HEK293T (cell line): ENCODE data around the gene POU2AF3.
"Not testable (repeated sequence)": the region's sequence is repeated elsewhere in the genome, so short reads cannot be mapped to it uniquely, and the experiment has no call there.

ENCODE experiments used
- CTCF ChIA-PET: fragments of 350-600 bp; formaldehyde crosslinking; extraction: SDS; loops from one replicate; lab custom pipeline; 2021; ENCODE audit warnings: antibody characterized with exemption, inconsistent platforms; lab: Yijun Ruan, JAX
- POLR2A ChIA-PET: fragments of 350-600 bp; formaldehyde crosslinking; extraction: SDS; loops from one replicate; lab custom pipeline; 2020; ENCODE audit warnings: antibody characterized with exemption, inconsistent platforms; lab: Yijun Ruan, JAX
- DNase-seq: peaks from one replicate; pipeline ENCODE4 v3.0.0; 2012; ENCODE audit warnings: mixed read lengths; ENCODE audit errors: extremely low spot score
- ARNT ChIP-seq: fragments of 450-650 bp; IDR thresholded peaks from 2 replicates; pipeline ENCODE4 v1.6.1; 2017; ENCODE audit warnings: mild to moderate bottlenecking
- BHLHE40 ChIP-seq: fragments of 450-650 bp; IDR thresholded peaks from 2 replicates; pipeline ENCODE4 v1.6.1; 2016; ENCODE audit warnings: mild to moderate bottlenecking, moderate library complexity, borderline replicate concordance
- CTBP1 ChIP-seq: fragments of 450-650 bp; IDR thresholded peaks from 2 replicates; pipeline ENCODE4 v1.6.1; 2016; ENCODE audit warnings: borderline replicate concordance
- ELF4 ChIP-seq: fragments of 450-650 bp; IDR thresholded peaks from 2 replicates; pipeline ENCODE4 v1.6.1; 2017; ENCODE audit warnings: antibody characterized with exemption
- FOXA1 ChIP-seq: fragments of 450-650 bp; IDR thresholded peaks from 2 replicates; pipeline ENCODE4 v1.6.1; 2016; ENCODE audit warnings: mild to moderate bottlenecking
- FOXK2 ChIP-seq: fragments of 450-650 bp; IDR thresholded peaks from 2 replicates; pipeline ENCODE4 v1.6.1; 2016; ENCODE audit warnings: mild to moderate bottlenecking
- FOXM1 ChIP-seq: fragments of 450-650 bp; IDR thresholded peaks from 2 replicates; pipeline ENCODE4 v1.6.1; 2017; ENCODE audit warnings: mild to moderate bottlenecking, borderline replicate concordance
- HDGF ChIP-seq: fragments of 450-650 bp; IDR thresholded peaks from 2 replicates; pipeline ENCODE4 v1.6.1; 2017; ENCODE audit warnings: antibody characterized with exemption, borderline replicate concordance
- L3MBTL2 ChIP-seq: fragments of 450-650 bp; conservative IDR thresholded peaks from 2 replicates; pipeline ENCODE4 v1.6.1; 2016; ENCODE audit warnings: mild to moderate bottlenecking
- LEF1 ChIP-seq: fragments of 450-650 bp; IDR thresholded peaks from 2 replicates; pipeline ENCODE4 v1.6.1; 2017; ENCODE audit warnings: mild to moderate bottlenecking, borderline replicate concordance
- NFRKB ChIP-seq: fragments of 450-650 bp; IDR thresholded peaks from 2 replicates; pipeline ENCODE4 v1.6.1; 2016; ENCODE audit warnings: mild to moderate bottlenecking, moderate library complexity
- SP1 ChIP-seq: fragments of 450-650 bp; IDR thresholded peaks from 2 replicates; pipeline ENCODE4 v1.6.1; 2017
- SUZ12 ChIP-seq: fragments of 450-650 bp; IDR thresholded peaks from 2 replicates; pipeline ENCODE4 v1.6.1; 2016; ENCODE audit warnings: mild to moderate bottlenecking
- TARDBP ChIP-seq: fragments of 450-650 bp; IDR thresholded peaks from 2 replicates; pipeline ENCODE4 v1.6.1; 2016
- ZNF384 ChIP-seq: fragments of 450-650 bp; IDR thresholded peaks from 2 replicates; pipeline ENCODE4 v1.6.1; 2016
- TF ChIP-seq, protein P1 (sequence below): fragments of 450-650 bp; IDR thresholded peaks from 2 replicates; pipeline ENCODE4 v1.6.1; 2016

The POU2AF3 gene

DNA sequence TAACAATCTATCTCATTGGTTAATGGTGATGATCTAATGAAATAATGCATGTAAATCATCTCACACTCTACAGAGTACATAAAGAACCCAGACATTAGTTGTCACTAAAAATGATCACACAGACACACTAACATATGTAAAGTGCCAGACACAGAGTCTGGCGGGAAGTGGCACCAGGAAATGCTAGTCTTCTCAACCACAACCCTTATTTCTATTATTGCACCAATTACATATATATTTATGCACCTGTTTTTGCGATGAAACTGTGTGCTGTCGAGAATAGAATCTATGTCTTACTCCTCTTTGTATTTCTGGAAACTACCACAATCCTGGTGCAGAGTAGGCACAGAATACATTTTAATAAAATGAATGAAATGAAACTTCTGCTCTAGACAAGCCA, 25.9 kb upstream of the POU2AF3 start:
- TF ChIP-seq CTBP1: no peak
- no peak for TF ChIP-seq NFRKB
- no peak for TF ChIP-seq SP1
- TF ChIP-seq BHLHE40: no peak
- TF ChIP-seq ELF4: no peak
- no peak for TF ChIP-seq TARDBP
- TF ChIP-seq FOXM1: no peak
- CTCF ChIA-PET: interaction anchor here (0.6 to 1.5 kb wide), 2 partner anchors 166 to 170 kb away, joined by 3 read pairs; no protein-coding TSS in a partner anchor
- DNase-seq: no peak
- POLR2A ChIA-PET: no interaction called here

DNA sequence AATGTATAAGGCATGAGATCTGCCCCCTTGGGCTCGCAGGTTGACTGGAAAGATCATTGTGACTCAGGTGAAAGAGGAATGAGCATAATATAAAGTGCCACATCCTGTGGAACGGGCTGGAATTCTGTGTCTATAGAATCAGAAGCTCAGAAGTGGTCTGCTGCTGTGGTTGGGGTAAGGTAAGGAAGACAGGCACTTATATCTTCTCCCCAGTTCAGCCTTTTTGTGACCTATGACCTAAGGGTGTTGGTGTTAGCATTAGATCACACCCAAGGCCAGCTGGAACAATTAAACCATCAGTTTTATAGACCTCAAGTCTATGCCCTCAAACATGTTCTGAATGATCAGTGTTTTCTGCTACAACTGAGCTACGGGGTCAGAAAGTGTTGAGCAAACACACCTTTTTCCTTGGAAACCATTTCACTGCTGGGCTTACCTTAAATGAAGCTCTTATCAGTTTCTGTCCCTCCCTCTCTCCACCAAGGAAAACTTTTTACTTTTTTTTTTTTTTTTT, 15.7 kb upstream of the POU2AF3 start:
- TF ChIP-seq SUZ12 (no peak), CTBP1 (no peak)
- ChIA-PET POLR2A (no interaction called here), CTCF (interaction anchor here (0.6 to 2.2 kb wide), 11 partner anchors 21 to 283 kb away, joined by 3 to 18 read pairs (median 4); no protein-coding TSS in a partner anchor)
- no peak for DNase-seq

DNA sequence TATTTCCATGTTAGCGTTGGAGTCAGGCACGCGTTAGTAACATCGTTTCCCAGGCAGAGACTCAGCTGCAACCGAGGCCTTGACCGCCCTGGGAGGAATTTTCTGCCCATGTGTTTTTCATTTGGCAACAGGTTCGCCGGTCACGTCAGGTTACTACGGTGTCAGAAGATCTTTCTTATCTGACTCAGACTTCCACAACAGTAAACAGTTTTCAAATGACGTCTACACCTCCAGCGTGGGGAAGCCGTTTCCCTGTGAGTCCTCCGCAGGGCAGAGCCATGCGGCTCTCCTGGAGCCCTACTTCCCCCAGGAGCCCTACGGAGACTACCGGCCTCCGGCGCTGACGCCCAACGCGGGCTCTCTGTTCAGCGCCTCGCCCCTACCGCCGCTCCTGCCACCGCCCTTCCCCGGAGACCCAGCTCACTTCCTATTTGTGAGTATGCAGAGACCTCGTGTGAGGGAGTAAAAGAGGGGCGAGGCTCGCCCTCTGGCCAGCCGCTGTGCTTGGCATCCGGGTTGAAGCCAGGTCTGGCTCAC, 14.3 kb upstream of the POU2AF3 start:
- no peak for DNase-seq
- POLR2A ChIA-PET: no interaction called here
- TF ChIP-seq NFRKB (no peak), TARDBP (no peak), FOXK2 (no peak), HDGF (no peak)
- CTCF ChIA-PET: interaction anchor here (0.7 to 2.0 kb wide), 7 partner anchors 20 to 146 kb away, joined by 3 to 18 read pairs (median 4); no protein-coding TSS in a partner anchor

DNA sequence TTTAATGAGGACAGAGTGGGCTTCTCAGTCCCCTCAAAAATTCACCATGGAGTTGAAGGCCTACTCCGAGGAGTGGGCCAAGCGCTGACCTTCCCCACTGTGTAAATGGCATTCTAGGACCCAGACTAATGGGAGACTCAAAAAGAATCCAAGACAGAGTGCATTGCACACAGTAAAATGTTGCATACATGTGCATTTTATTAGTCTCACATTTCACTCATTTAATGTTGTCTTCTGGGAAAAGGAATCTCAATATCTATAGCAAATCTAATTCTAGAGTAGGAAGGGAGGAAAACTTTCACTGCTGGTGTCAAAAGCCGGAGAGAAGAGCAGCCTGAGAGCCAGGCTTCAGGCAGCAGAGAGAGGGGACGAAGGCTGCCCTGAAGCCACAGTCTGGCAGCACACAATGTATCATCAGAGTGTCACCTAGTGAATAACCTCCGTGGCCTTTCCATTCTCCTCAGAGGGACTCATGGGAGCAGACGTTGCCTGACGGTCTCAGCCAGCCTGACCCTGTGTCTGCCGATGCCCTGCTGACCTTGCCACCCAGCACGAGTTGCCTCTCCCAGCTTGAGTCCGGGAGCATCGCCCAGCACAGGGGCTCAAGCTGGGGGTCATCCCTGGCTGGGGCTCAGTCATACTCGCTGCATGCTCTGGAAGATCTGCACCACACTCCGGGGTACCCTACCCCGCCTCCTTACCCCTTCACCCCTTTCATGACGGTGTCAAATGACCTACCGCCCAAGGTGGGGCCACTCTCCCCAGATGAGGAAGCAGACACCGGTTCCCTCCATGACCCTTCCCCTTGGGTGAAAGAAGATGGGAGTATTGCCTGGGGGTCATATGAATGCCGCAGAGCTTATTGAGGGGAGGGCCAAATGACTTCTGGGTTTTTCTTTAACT, 12.9 kb upstream of the POU2AF3 start:
- POLR2A ChIA-PET: no interaction called here
- CTCF ChIA-PET: interaction anchor here (0.8 to 1.4 kb wide), 2 partner anchors 143 to 161 kb away, joined by 4 to 6 read pairs; no protein-coding TSS in a partner anchor
- no peak for DNase-seq
- TF ChIP-seq L3MBTL2: no peak
- TF ChIP-seq ZNF384: no peak
- TF ChIP-seq BHLHE40: no peak
- TF ChIP-seq CTBP1: no peak
- no peak for TF ChIP-seq TARDBP
- TF ChIP-seq FOXM1: no peak
- TF ChIP-seq ARNT: no peak
- no peak for TF ChIP-seq FOXK2
- no peak for TF ChIP-seq NFRKB
- TF ChIP-seq LEF1: no peak
- TF ChIP-seq, protein P1, sequence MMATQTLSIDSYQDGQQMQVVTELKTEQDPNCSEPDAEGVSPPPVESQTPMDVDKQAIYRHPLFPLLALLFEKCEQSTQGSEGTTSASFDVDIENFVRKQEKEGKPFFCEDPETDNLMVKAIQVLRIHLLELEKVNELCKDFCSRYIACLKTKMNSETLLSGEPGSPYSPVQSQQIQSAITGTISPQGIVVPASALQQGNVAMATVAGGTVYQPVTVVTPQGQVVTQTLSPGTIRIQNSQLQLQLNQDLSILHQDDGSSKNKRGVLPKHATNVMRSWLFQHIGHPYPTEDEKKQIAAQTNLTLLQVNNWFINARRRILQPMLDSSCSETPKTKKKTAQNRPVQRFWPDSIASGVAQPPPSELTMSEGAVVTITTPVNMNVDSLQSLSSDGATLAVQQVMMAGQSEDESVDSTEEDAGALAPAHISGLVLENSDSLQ: no peak
- no peak for TF ChIP-seq FOXA1
- no peak for TF ChIP-seq SUZ12
- TF ChIP-seq HDGF: no peak
- TF ChIP-seq ELF4: no peak

DNA sequence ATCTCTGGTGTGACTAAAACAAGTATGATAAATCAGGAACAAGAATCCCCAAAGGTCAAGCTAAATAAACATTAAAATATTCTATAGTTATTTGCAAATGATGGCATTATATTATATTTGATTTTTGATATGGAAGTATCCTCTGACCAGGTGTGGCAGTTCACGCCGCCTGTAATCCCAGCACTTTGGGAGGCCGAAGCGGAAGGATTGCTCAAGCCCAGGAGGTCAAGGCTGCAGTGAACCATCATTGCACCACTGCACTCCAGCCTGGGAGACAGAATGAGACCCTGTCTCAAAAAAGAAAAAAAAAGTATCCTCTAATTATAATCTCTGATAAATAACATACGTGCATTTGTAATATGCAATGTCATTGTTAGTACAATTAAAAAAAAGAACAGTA, 6.6 kb upstream of the POU2AF3 start:
- CTCF ChIA-PET: no interaction called here
- DNase-seq: no peak
- POLR2A ChIA-PET: no interaction called here
- TF ChIP-seq BHLHE40 (no peak), FOXA1 (no peak), L3MBTL2 (no peak), FOXM1 (no peak), ARNT (no peak), TARDBP (no peak), CTBP1 (no peak), SUZ12 (no peak), NFRKB (no peak), SP1 (no peak)

DNA sequence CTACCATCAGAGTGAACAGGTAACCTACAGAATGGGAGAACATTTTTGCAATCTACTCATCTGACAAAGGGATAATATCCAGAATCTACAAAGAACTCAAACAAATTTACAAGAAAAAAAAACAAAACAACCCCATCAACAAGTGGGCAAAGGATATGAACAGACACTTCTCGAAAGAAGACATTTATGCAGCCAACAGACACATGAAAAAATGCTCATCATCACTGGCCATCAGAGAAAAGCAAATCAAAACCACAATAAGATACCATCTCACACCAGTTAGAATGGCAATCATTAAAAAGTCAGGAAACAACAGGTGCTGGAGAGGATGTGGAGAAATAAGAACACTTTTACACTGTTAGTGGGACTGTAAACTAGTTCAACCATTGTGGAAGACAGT, 5.9 kb upstream of the POU2AF3 start:
- DNase-seq, POLR2A ChIA-PET, CTCF ChIA-PET: not testable (repeated sequence)

DNA sequence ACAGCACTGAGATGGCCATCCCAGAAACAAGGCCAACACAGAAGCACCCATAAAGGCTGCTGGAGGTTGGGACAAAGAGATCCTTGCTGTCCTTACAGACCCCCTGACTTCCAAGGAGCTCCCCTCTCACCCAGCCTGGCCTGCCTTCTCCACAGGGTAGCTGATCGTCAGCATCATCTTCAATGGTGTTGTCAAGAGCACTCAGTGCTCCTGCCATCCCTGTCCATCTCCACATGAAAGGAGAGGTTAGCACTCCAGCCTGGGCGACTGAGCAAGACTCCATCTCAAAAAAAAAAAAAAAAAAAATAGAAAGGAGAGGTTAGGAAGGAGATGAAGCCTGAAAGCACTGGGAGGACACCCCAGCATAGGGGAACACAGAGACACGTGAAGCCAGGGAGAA, 2.1 kb upstream of the POU2AF3 start:
- TF ChIP-seq, protein P1: no peak
- TF ChIP-seq SP1: no peak
- TF ChIP-seq NFRKB: no peak
- TF ChIP-seq SUZ12: no peak
- no peak for TF ChIP-seq ARNT
- no peak for TF ChIP-seq TARDBP
- no peak for TF ChIP-seq FOXM1
- no peak for TF ChIP-seq LEF1
- no peak for TF ChIP-seq ZNF384
- ChIA-PET POLR2A (no interaction called here), CTCF (no interaction called here)
- DNase-seq: no peak
